ENCODE measurements around the gene PITPNM1. TPM values are rescaled to one million over a fixed set of nuclear protein-coding genes. Genes with fewer than 3 reads are reported as not detected.

Gene PITPNM1
- total RNA-seq, 1 donor from 2014 or later, result 71.5 TPM

- Histone ChIP-seq H3K9me3 (ENCODE audit: insufficient read depth, low read depth, low read length) (peaks cover 1% of the 10 kb centered on the region), H4K20me1 (ENCODE audit: insufficient read depth, low read length) (no peaks in the 10 kb centered on the region), H3K4me2 (ENCODE audit: low read length) (no peak overlapping the region), H3K27me3 (ENCODE audit: insufficient read depth, low read length) (peaks cover 3% of the 10 kb centered on the region), H3K4me1 (ENCODE audit: insufficient read depth, low read length) (no peaks in the 10 kb centered on the region), H3K36me3 (ENCODE audit: insufficient read depth, low read length) (no peaks in the 10 kb centered on the region), H2AFZ (ENCODE audit: low read depth, low read length) (no peak overlapping the region), H3K79me2 (ENCODE audit: insufficient read depth, low read length) (no peaks in the 10 kb centered on the region), H3K4me3 (ENCODE audit: insufficient read depth, low read depth, low read length) (no peak overlapping the region), H3K27ac (ENCODE audit: low read depth, low read length) (no peak overlapping the region), H3K9ac (ENCODE audit: low read length) (no peak overlapping the region)
- no peaks in the 10 kb centered on the region for H3K4me1 Mint-ChIP-seq (ENCODE audit: low read depth, unreplicated experiment)
- no peaks in the 10 kb centered on the region for H3K36me3 Mint-ChIP-seq (ENCODE audit: low read depth, unreplicated experiment)
- peaks cover 16% of the 10 kb centered on the region for H3K9me3 Mint-ChIP-seq (ENCODE audit: unreplicated experiment)
- FAIRE-seq (no peak), DNase-seq (ENCODE audit: low read depth) (no peak)
- H3K27ac Mint-ChIP-seq (ENCODE audit: unreplicated experiment), result no peak overlapping the region
- no peak for TF ChIP-seq CTCF (IDR thresholded peaks at IDR 0.05; ENCODE audit: insufficient read depth, low read depth, low read length)
- TF ChIP-seq EZH2 (IDR thresholded peaks at IDR 0.05; ENCODE audit: insufficient read depth, low read length), result no peak
- H3K27me3 Mint-ChIP-seq (ENCODE audit: low read depth, unreplicated experiment), result peaks cover 22% of the 10 kb centered on the region
- no peak overlapping the region for H3K4me3 Mint-ChIP-seq (ENCODE audit: unreplicated experiment)
These were observed 23.2 kb upstream of the PITPNM1 start for GRCh38 chr11:67528376-67528775.

GRCh38 chr11:67525275-67525976 is 20.3 kb upstream of the PITPNM1 start:
- Histone ChIP-seq H2AFZ (ENCODE audit: low read depth, low read length) (no peak overlapping the region), H3K4me2 (ENCODE audit: low read length) (no peak overlapping the region), H3K27ac (ENCODE audit: low read depth, low read length) (no peak overlapping the region), H3K4me1 (ENCODE audit: insufficient read depth, low read length) (no peaks in the 10 kb centered on the region), H3K79me2 (ENCODE audit: insufficient read depth, low read length) (no peaks in the 10 kb centered on the region), H4K20me1 (ENCODE audit: insufficient read depth, low read length) (no peaks in the 10 kb centered on the region), H3K9ac (ENCODE audit: low read length) (no peak overlapping the region), H3K36me3 (ENCODE audit: insufficient read depth, low read length) (no peaks in the 10 kb centered on the region), H3K4me3 (ENCODE audit: insufficient read depth, low read depth, low read length) (no peak overlapping the region), H3K27me3 (ENCODE audit: insufficient read depth, low read length) (peaks cover 5% of the 10 kb centered on the region), H3K9me3 (ENCODE audit: insufficient read depth, low read depth, low read length) (no peaks in the 10 kb centered on the region)
- no peak overlapping the region for H3K4me3 Mint-ChIP-seq (ENCODE audit: unreplicated experiment)
- no peak overlapping the region for H3K27ac Mint-ChIP-seq (ENCODE audit: unreplicated experiment)
- FAIRE-seq (no peak), DNase-seq (ENCODE audit: low read depth) (no peak)
- H3K4me1 Mint-ChIP-seq (ENCODE audit: low read depth, unreplicated experiment), result no peaks in the 10 kb centered on the region
- H3K9me3 Mint-ChIP-seq (ENCODE audit: unreplicated experiment), result peaks cover 10% of the 10 kb centered on the region
- TF ChIP-seq CTCF (IDR thresholded peaks at IDR 0.05; ENCODE audit: insufficient read depth, low read depth, low read length), result no peak
- no peak for TF ChIP-seq EZH2 (IDR thresholded peaks at IDR 0.05; ENCODE audit: insufficient read depth, low read length)
- H3K36me3 Mint-ChIP-seq (ENCODE audit: low read depth, unreplicated experiment), result peaks cover 1% of the 10 kb centered on the region
- H3K27me3 Mint-ChIP-seq (ENCODE audit: low read depth, unreplicated experiment), result peaks cover 24% of the 10 kb centered on the region

GRCh38 chr11:67524480-67524808 is 19.3 kb upstream of the PITPNM1 start:
- H3K4me2 ChIP-seq (ENCODE audit: low read length), result no peak overlapping the region
- H4K20me1 ChIP-seq (ENCODE audit: insufficient read depth, low read length), result no peaks in the 10 kb centered on the region
- no peaks in the 10 kb centered on the region for H3K36me3 ChIP-seq (ENCODE audit: insufficient read depth, low read length)
- no peak overlapping the region for H3K27ac Mint-ChIP-seq (ENCODE audit: unreplicated experiment)
- H2AFZ ChIP-seq (ENCODE audit: low read depth, low read length), result no peak overlapping the region
- FAIRE-seq, result no peak
- H3K9me3 Mint-ChIP-seq (ENCODE audit: unreplicated experiment), result peaks cover 10% of the 10 kb centered on the region
- no peak overlapping the region for H3K9ac ChIP-seq (ENCODE audit: low read length)
- H3K79me2 ChIP-seq (ENCODE audit: insufficient read depth, low read length), result no peaks in the 10 kb centered on the region
- peaks cover 1% of the 10 kb centered on the region for H3K36me3 Mint-ChIP-seq (ENCODE audit: low read depth, unreplicated experiment)
- no peaks in the 10 kb centered on the region for H3K4me1 ChIP-seq (ENCODE audit: insufficient read depth, low read length)
- no peak overlapping the region for H3K4me3 ChIP-seq (ENCODE audit: insufficient read depth, low read depth, low read length)
- H3K9me3 ChIP-seq (ENCODE audit: insufficient read depth, low read depth, low read length), result no peaks in the 10 kb centered on the region
- DNase-seq (ENCODE audit: low read depth), result no peak
- no peak overlapping the region for H3K27ac ChIP-seq (ENCODE audit: low read depth, low read length)
- TF ChIP-seq EZH2 (IDR thresholded peaks at IDR 0.05; ENCODE audit: insufficient read depth, low read length) (no peak), CTCF (IDR thresholded peaks at IDR 0.05; ENCODE audit: insufficient read depth, low read depth, low read length) (no peak)
- peaks cover 24% of the 10 kb centered on the region for H3K27me3 Mint-ChIP-seq (ENCODE audit: low read depth, unreplicated experiment)
- no peak overlapping the region for H3K4me3 Mint-ChIP-seq (ENCODE audit: unreplicated experiment)
- peaks cover 5% of the 10 kb centered on the region for H3K27me3 ChIP-seq (ENCODE audit: insufficient read depth, low read length)
- H3K4me1 Mint-ChIP-seq (ENCODE audit: low read depth, unreplicated experiment), result no peaks in the 10 kb centered on the region

All from astrocyte (in vitro differentiated cells and primary cell).